Measurements from ENCODE around the gene FAM13B. TPM values are rescaled to one million over a fixed set of nuclear protein-coding genes. Genes with fewer than 3 reads are reported as not detected.

The FAM13B gene
- total and polyA plus RNA-seq, 2 of the 8 experiments (the other 6 are each of a cell fraction or from before 2014, with no cell fraction given) = 6.4 to 17.0 TPM

DNA sequence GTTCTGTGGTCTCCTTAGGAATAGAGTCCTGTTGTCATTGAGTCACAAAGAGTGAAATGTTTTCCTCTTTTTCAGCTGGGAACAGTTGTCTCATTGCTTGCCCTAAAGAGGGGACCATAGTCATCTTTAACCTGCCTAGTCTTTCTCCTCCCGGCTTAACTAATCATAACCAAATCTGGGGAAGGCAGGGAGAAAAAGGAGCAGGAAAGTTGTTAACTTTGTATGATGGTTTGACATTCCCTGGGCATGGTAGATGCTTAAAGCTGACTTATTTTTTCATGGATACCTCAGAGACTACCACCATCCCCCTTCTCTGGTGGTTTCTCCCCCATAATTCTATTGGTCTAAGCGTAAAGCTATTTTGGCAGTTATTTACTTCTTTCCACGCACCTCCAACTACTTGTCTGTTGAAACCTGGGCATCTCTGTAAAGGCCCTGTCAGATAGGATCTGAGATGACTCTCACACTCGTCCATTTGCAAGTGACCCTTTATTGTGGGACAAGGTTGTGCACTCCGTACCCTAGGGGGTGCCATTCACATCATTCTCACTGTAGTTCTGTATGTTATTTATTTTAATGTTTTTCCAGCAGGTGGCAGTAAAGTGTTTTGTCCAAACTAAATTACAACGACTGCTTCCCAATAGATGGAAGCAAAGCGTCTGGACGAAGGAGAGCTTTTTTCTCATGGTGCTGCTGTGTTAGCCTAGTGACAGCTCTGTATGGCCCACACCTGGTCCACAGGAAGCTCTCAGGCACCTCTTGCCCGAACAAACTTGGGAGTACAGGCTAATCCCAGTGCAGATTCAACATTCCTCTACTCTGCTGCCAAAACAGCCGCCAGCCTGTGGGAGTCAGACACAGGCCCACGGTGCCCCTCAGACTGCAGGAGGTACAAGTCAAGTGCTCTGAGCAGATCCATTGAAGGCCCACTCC lies 3.0 kb upstream of the FAM13B start (continued):
- TF ChIP-seq FOSL1 (IDR thresholded peaks at IDR 0.05; ENCODE audit: insufficient read depth, low read depth, low read length) (no peak), SIN3A (conservative IDR thresholded peaks at IDR 0.05 in 1 of 2, IDR thresholded peaks at IDR 0.05 in 1 of 2; ENCODE audit: low read depth in 1 of 2, low read length in 2 of 2) (0 out of 4 replicates have a peak, but pooled peaks of 1 of the 2 experiments have one; percentile 44), USF2 (IDR thresholded peaks at IDR 0.05; ENCODE audit: low read length) (0 out of 2 replicates have a peak, but pooled peaks have one; percentile 10), ZNF274 (IDR thresholded peaks at IDR 0.05; ENCODE audit: borderline replicate concordance, extremely low read depth, low read length) (no peak), YY1 (IDR thresholded peaks at IDR 0.05; ENCODE audit: low read depth, low read length) (peak; percentile 33; the same call in 1 of the 2 replicates)

All from H1 (cell line).